Fibroblast of the conjunctiva (primary cell): ENCODE data around the gene RASAL2.
"Not testable (repeated sequence)": the region's sequence is repeated elsewhere in the genome, so short reads cannot be mapped to it uniquely, and the experiment has no call there.

Source experiments
- DNase-seq: peaks from one replicate; pipeline ENCODE4 v3.0.0-alpha.2; 2010; ENCODE audit warnings: low read depth

The RASAL2 gene

GRCh38 chr1:178283409-178283808 lies 189.5 kb downstream of the RASAL2 start:
- DNase-seq = no peak

GRCh38 chr1:178284058-178284457 lies 190.2 kb downstream of the RASAL2 start:
- DNase-seq = no peak

GRCh38 chr1:178291166-178291565 lies 197.3 kb downstream of the RASAL2 start:
- no peak for DNase-seq

- no peak for DNase-seq
These were observed 200.8 kb downstream of the RASAL2 start for GRCh38 chr1:178294654-178295053.

- DNase-seq = no peak
These were observed 206.4 kb downstream of the RASAL2 start for GRCh38 chr1:178300352-178300699.

GRCh38 chr1:178301141-178301540 lies 207.2 kb downstream of the RASAL2 start:
- no peak for DNase-seq

GRCh38 chr1:178307264-178307663 lies 213.4 kb downstream of the RASAL2 start:
- no peak for DNase-seq

GRCh38 chr1:178308438-178308837 lies 214.5 kb downstream of the RASAL2 start:
- no peak for DNase-seq

- DNase-seq = peak; percentile 82
These were observed 216.8 kb downstream of the RASAL2 start for GRCh38 chr1:178310685-178311105.

- DNase-seq = peak; percentile 5
These were observed 217.3 kb downstream of the RASAL2 start for GRCh38 chr1:178311164-178311563.

GRCh38 chr1:178320280-178320982 lies 226.5 kb downstream of the RASAL2 start:
- DNase-seq = not testable (repeated sequence)

- DNase-seq = no peak
These were observed 229.2 kb downstream of the RASAL2 start for GRCh38 chr1:178323067-178323466.

GRCh38 chr1:178324003-178324402 lies 230.1 kb downstream of the RASAL2 start:
- DNase-seq = no peak

- no peak for DNase-seq
These were observed 234.8 kb downstream of the RASAL2 start for GRCh38 chr1:178328728-178329127.

- DNase-seq = no peak
These were observed 236.2 kb downstream of the RASAL2 start for GRCh38 chr1:178330153-178330552.

- DNase-seq = no peak
These were observed 237.1 kb downstream of the RASAL2 start for GRCh38 chr1:178330848-178331497.

GRCh38 chr1:178335426-178335825 lies 241.5 kb downstream of the RASAL2 start:
- no peak for DNase-seq

GRCh38 chr1:178337091-178337706 lies 243.3 kb downstream of the RASAL2 start:
- no peak for DNase-seq

- no peak for DNase-seq
These were observed 245.9 kb downstream of the RASAL2 start for GRCh38 chr1:178339834-178340233.

GRCh38 chr1:178341261-178341956 lies 247.5 kb downstream of the RASAL2 start:
- DNase-seq = peak; percentile 64

GRCh38 chr1:178342745-178343144 lies 248.8 kb downstream of the RASAL2 start:
- no peak for DNase-seq

- DNase-seq = peak; percentile 77
These were observed 250.7 kb downstream of the RASAL2 start for GRCh38 chr1:178344513-178345091.
